ENCODE measurements around the gene LCNL1.

The LCNL1 gene

GRCh38 chr9:137011907-137012675 lies 29.3 kb downstream of the LCNL1 start:
- no peak for DNase-seq (ENCODE audit: low read depth in 2 of 2)

DNA sequence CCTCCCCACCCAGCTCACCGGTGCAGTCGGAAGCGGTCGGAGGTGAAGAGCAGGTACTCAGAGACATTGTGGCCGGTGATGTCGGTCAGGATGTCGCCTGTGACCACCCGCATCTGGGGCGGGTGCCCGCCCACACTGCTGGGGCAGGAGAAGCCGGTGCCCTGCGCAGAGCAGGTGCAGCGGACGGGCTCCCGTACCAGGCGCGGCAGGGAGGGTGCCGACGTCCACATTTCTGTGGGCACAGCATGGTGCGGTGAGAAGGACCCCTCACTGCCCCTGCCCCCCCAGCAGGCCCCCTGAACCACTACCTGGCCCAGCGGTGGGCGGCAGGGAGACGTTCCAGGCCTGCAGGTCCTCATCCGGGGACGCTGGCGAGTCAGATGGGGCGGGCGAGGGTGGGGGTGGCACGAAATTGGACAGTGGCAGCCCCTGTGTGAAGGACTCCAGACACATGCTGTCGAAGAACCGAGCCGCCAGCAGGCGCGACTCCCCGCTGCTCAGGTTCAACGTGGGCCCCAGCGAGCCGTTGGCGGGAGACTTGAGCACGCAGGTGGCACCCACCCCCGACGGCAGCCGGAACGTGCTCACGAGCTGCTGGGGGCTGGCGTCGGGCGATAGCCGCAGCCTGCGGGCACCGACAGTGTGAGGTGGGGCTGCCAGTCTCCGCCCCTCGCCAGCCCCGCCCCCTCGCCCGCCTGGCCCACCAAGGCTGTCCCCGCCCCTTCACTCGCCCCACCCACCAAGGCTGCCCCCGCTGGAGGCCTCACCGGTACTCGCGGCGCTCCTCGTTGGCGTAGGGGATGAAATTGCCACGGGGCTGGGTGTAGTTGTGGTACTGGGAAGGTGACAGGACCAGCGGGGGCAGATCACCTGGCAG lies 30.1 kb downstream of the LCNL1 start:
- DNase-seq (ENCODE audit: low read depth in 2 of 2), result no peak

- no peak for DNase-seq (ENCODE audit: low read depth in 2 of 2)
Measured at GRCh38 chr9:137013571-137013940, 30.8 kb downstream of the LCNL1 start.

GRCh38 chr9:137014166-137014565 lies 31.4 kb downstream of the LCNL1 start:
- DNase-seq (ENCODE audit: low read depth in 2 of 2), result no peak

- DNase-seq (ENCODE audit: low read depth in 2 of 2), result no peak
Measured at GRCh38 chr9:137014776-137015539, 32.2 kb downstream of the LCNL1 start.

- no peak for DNase-seq (ENCODE audit: low read depth in 2 of 2)
Measured at GRCh38 chr9:137015540-137015930, 32.7 kb downstream of the LCNL1 start.

GRCh38 chr9:137015976-137016375 lies 33.2 kb downstream of the LCNL1 start:
- DNase-seq (ENCODE audit: low read depth in 2 of 2), result no peak

- no peak for DNase-seq (ENCODE audit: low read depth in 2 of 2)
Measured at GRCh38 chr9:137016436-137016835, 33.6 kb downstream of the LCNL1 start.

- no peak for DNase-seq (ENCODE audit: low read depth in 2 of 2)
Measured at GRCh38 chr9:137017071-137017470, 34.3 kb downstream of the LCNL1 start.

GRCh38 chr9:137017791-137018497 lies 35.2 kb downstream of the LCNL1 start:
- no peak for DNase-seq (ENCODE audit: low read depth in 2 of 2)

DNA sequence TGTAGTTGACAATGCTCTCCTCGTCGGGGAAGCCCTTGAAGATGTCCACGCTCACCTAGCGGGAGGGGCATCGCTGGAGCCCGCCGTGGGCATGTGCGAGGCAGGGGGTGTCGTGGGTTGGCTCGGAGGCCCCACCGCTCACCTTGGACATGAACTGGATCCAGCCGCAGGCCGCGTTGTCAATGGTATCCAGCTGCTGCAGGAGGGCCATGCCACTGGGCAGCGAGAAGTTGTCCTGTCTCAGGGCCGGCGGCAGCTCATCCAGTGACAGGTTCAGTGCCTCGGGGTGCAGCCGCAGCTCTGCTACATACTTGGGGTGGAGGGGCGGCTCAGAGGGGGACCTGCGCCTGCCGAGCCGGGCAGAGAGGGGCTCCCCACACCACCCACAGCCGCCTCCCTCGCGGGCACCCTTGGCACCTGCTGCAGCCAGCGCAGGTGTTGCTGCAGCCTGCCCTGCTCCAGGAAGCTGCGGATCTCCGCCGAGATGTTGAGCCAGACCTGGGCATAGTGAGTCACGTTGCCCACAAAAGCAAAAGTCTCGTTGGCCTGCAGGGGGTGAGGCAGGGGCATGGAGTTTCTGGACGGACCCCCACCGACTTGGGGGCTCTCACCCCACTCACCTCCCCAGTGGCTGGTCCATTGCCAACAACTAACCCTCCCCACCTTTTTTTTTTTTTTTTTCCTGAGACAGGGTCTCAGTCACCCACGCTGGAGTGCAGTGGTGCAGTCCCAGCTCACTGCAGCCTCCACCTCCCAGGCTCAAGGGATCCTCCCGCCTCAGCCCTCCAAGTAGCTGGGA lies 36.2 kb downstream of the LCNL1 start:
- no peak for DNase-seq (ENCODE audit: low read depth in 2 of 2)

DNA sequence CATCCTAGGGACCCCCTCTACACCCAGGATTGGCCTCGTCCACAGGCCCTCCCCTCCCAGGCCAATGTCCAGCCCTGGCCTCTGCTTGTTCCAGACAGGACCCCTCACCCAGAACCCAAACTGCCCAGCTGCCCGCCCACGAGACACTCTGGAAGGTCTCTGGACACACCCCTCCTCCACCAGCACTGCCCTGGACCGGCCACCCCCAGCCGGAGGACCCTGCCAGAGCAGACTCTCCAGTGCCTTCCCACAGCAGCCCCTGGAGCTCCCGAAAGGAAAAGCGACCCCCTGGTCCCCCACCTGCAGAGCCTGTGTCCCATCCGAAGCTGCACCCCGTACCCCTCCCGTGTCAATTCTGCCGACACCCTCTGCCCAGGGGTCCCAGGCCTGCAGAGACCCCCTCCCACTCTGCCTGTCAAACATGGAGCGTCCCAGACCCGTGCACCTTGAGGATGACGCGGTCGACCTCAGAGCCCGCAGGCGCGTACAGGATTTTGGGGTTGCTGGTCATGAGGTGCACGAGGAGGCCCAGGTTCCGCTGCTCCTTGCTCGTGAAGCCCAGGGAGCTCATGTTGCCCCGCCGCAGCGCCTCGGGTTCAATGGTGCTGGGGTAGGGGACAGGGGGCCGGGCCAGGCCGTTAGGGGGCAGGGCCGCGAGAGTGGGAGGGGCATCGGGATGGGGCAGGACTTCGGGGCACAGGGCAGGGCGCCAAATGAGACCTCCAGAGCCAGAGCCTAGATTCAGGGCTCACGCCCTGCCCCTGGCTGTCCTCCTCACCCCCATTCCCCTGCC lies 37.3 kb downstream of the LCNL1 start:
- DNase-seq (ENCODE audit: low read depth in 2 of 2), result no peak

GRCh38 chr9:137020771-137021567 lies 38.2 kb downstream of the LCNL1 start:
- DNase-seq (ENCODE audit: low read depth in 2 of 2), result no peak

- no peak for DNase-seq (ENCODE audit: low read depth in 2 of 2)
Measured at GRCh38 chr9:137021568-137021978, 38.8 kb downstream of the LCNL1 start.

GRCh38 chr9:137021979-137022661 lies 39.3 kb downstream of the LCNL1 start:
- peak; percentile 72 to 78 for DNase-seq (ENCODE audit: low read depth in 2 of 2)

GRCh38 chr9:137022662-137023008 lies 39.8 kb downstream of the LCNL1 start:
- no peak for DNase-seq (ENCODE audit: low read depth in 2 of 2)

DNA sequence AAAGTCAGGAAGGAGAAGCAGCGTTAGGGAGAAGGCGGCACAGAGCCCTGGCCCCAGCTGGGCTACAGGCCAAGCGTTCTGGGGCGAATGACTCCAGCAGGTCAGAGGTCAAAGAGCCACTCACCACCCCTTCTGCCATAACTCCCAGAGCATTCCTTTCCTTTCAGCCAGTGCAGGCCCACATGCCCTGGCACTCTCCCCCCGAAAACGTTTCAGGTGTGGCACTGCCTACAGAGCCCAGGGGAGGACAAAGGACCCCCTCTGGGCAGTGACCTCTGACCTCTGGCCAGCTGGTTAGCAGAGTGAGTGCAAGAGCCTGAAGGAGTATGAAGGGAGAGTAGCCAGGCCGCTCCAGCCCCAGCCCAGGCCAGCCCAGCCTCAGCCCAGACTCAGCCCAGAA lies 40.4 kb downstream of the LCNL1 start:
- DNase-seq (ENCODE audit: low read depth in 2 of 2), result no peak

DNA sequence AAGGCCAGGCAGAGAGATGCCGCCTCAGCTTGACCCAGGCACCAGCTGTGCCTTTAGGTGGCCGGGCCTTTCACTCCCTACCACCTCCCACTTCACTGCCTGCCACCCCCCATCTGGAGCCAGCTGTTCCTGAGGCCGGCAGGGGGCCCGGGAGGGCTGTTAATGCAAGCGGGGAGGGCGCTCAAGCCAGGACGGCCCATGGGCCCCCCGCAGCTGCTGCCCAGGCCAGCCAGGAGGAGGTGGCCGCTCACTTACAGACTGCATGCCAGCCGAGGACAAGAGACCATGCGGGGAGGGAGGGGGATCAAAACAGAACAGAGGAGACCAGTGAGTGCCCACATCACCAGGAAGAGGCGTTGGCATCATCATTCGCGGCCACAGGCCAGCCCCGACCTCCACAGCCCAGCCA lies 40.8 kb downstream of the LCNL1 start:
- DNase-seq (ENCODE audit: low read depth in 2 of 2), result no peak

DNA sequence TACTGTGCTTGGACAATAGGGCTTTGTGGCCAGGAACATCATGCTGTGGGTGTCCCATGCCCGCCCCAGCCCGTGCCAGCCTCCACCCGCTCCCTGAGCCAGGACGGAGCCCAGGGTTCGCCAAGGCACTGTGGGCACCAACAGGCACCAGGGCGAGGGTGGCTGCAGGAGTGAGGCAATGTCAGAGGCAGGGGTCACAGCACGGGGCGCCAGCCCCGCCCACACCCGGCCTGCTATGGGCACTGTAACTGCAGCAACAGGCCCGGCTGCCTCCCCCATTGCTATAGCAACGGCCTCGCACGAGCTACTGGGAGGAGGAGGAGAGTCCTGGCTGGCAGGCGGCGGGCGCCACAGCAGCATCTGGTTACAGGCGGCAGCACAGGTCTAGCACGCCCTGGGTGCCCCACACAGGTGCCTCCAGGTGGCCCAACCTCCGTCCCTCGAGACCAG lies 42.7 kb downstream of the LCNL1 start:
- no peak for DNase-seq (ENCODE audit: low read depth in 2 of 2)
